ENCODE data around the gene DUS2.

DUS2 gene

DNA sequence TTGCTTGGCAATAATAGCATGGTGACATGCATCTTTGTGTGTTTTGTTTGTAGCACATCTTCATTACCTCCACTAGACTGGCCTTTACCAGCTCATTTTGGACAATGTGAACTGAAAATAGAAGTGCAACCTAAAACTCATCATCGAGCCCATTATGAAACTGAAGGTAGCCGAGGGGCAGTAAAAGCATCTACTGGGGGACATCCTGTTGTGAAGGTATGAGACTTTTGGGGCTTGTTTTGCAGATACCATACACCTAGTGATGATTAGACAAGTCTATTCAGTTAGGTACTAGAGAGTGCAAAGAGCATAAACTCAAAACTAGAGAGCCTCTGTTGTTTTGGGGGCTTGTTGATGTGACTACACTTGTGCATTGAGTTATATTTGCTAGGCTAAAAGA is 103.3 kb downstream of the DUS2 start:
- DNase-seq (ENCODE audit: low read depth): no peak
- TF ChIP-seq, protein P1, sequence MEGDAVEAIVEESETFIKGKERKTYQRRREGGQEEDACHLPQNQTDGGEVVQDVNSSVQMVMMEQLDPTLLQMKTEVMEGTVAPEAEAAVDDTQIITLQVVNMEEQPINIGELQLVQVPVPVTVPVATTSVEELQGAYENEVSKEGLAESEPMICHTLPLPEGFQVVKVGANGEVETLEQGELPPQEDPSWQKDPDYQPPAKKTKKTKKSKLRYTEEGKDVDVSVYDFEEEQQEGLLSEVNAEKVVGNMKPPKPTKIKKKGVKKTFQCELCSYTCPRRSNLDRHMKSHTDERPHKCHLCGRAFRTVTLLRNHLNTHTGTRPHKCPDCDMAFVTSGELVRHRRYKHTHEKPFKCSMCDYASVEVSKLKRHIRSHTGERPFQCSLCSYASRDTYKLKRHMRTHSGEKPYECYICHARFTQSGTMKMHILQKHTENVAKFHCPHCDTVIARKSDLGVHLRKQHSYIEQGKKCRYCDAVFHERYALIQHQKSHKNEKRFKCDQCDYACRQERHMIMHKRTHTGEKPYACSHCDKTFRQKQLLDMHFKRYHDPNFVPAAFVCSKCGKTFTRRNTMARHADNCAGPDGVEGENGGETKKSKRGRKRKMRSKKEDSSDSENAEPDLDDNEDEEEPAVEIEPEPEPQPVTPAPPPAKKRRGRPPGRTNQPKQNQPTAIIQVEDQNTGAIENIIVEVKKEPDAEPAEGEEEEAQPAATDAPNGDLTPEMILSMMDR (IDR thresholded peaks at IDR 0.05; ENCODE audit: control insufficient read depth, extremely low read depth, insufficient read depth): no peak
- no peak overlapping the region for H3K4me3 ChIP-seq (ENCODE audit: low read depth, low read length)

- TF ChIP-seq, protein P1 (IDR thresholded peaks at IDR 0.05; ENCODE audit: control insufficient read depth, extremely low read depth, insufficient read depth): no peak
- no peak for DNase-seq (ENCODE audit: low read depth)
Observed at GRCh38 chr16:68128577-68129305, 105.7 kb downstream of the DUS2 start.

More at GRCh38 chr16:68128577-68129305, 105.7 kb downstream of the DUS2 start:
- H3K4me3 ChIP-seq (ENCODE audit: low read depth, low read length): no peak overlapping the region

Measured in LNCaP clone FGC (cell line).